Measurements from ENCODE around the gene STXBP3.

DNA sequence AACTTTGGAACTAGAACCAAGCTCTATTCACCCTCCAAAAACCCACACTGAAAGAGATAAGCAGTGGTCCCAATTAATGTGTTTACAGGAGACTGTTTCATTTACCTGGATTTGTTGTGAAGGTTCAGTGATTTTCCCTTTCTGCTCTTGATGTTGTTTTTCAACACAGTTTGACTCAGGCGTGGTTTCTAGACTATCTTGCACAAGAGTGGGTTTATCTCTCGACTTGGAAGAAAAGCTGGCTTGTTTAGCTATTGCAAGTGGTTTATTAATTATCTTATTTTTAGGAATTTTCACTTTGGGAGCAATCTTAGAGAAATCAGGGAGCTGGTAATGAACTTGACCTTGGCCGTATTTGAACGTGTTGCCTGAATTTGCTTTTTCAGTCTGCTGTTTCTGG is 105.1 kb downstream of the STXBP3 start:
- TF ChIP-seq, protein P1, sequence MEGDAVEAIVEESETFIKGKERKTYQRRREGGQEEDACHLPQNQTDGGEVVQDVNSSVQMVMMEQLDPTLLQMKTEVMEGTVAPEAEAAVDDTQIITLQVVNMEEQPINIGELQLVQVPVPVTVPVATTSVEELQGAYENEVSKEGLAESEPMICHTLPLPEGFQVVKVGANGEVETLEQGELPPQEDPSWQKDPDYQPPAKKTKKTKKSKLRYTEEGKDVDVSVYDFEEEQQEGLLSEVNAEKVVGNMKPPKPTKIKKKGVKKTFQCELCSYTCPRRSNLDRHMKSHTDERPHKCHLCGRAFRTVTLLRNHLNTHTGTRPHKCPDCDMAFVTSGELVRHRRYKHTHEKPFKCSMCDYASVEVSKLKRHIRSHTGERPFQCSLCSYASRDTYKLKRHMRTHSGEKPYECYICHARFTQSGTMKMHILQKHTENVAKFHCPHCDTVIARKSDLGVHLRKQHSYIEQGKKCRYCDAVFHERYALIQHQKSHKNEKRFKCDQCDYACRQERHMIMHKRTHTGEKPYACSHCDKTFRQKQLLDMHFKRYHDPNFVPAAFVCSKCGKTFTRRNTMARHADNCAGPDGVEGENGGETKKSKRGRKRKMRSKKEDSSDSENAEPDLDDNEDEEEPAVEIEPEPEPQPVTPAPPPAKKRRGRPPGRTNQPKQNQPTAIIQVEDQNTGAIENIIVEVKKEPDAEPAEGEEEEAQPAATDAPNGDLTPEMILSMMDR (IDR thresholded peaks at IDR 0.05), result no peak
- TF ChIP-seq POLR2A (IDR thresholded peaks at IDR 0.05), result no peak
